GM23338 (cell line): ENCODE measurements around the gene NGFR.
A peak's percentile ranks its signal among the peaks of the same experiment; 100 is the strongest.

Experiments used
- CREB1 ChIP-seq: fragments of 250-450 bp; sonication (Bioruptor Pico); IDR thresholded peaks from 2 replicates; pipeline ENCODE4 v1.5.0; 2020; ENCODE audit warnings: low read depth, mild to moderate bottlenecking, moderate library complexity
- CTCF ChIP-seq, 2 experiments: fragments of 200-600 bp in 1 of 2; sonication (generic) in 1 of 2; conservative IDR thresholded peaks; 2 replicates each; pipeline versions ENCODE4 v1.5.1 to v1.6.1; 2016 to 2017; ENCODE audit warnings: antibody characterized with exemption in 2 of 2, low read depth in 2 of 2, mild to moderate bottlenecking in 2 of 2, moderate library complexity in 1 of 2
- EZH2 ChIP-seq: fragments of 200-600 bp; sonication (generic); IDR thresholded peaks from one replicate; pipeline ENCODE4 v1.8.0; 2017; ENCODE audit warnings: antibody characterized with exemption, mild to moderate bottlenecking, low read depth; ENCODE audit not compliant: unreplicated experiment
- TF ChIP-seq, protein P1 (sequence below): IDR thresholded peaks from one replicate; pipeline ENCODE4 v1.6.1; 2018; ENCODE audit warnings: antibody characterized with exemption; ENCODE audit not compliant: unreplicated experiment

DNA sequence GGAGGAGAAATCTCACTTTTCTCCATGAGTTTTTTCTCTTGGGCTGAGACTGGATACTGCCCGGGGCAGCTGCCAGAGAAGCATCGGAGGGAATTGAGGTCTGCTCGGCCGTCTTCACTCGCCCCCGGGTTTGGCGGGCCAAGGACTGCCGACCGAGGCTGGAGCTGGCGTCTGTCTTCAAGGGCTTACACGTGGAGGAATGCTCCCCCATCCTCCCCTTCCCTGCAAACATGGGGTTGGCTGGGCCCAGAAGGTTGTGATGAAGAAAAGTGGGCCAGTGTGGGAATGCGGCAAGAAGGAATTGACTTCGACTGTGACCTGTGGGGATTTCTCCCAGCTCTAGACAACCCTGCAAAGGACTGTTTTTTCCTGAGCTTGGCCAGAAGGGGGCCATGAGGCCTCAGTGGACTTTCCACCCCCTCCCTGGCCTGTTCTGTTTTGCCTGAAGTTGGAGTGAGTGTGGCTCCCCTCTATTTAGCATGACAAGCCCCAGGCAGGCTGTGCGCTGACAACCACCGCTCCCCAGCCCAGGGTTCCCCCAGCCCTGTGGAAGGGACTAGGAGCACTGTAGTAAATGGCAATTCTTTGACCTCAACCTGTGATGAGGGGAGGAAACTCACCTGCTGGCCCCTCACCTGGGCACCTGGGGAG lies 19.1 kb downstream of the NGFR start:
- TF ChIP-seq EZH2 (no peak), CTCF (conservative IDR thresholded peaks at IDR 0.05; ENCODE audit: low read depth in 2 of 2) (peak; percentile 52 to 61), CREB1 (CRISPR knock-in tag) (0 out of 2 replicates have a peak, but pooled peaks have one; percentile 25)
- TF ChIP-seq, protein P1, sequence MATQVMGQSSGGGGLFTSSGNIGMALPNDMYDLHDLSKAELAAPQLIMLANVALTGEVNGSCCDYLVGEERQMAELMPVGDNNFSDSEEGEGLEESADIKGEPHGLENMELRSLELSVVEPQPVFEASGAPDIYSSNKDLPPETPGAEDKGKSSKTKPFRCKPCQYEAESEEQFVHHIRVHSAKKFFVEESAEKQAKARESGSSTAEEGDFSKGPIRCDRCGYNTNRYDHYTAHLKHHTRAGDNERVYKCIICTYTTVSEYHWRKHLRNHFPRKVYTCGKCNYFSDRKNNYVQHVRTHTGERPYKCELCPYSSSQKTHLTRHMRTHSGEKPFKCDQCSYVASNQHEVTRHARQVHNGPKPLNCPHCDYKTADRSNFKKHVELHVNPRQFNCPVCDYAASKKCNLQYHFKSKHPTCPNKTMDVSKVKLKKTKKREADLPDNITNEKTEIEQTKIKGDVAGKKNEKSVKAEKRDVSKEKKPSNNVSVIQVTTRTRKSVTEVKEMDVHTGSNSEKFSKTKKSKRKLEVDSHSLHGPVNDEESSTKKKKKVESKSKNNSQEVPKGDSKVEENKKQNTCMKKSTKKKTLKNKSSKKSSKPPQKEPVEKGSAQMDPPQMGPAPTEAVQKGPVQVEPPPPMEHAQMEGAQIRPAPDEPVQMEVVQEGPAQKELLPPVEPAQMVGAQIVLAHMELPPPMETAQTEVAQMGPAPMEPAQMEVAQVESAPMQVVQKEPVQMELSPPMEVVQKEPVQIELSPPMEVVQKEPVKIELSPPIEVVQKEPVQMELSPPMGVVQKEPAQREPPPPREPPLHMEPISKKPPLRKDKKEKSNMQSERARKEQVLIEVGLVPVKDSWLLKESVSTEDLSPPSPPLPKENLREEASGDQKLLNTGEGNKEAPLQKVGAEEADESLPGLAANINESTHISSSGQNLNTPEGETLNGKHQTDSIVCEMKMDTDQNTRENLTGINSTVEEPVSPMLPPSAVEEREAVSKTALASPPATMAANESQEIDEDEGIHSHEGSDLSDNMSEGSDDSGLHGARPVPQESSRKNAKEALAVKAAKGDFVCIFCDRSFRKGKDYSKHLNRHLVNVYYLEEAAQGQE, result no peak
